PC-3 (cell line): ENCODE data around the gene MAST4.

Source experiments
- EZH2 ChIP-seq: fragments of 300-600 bp; sonication (generic); IDR thresholded peaks from one replicate; pipeline ENCODE4 v1.6.1; 2017; ENCODE audit warnings: antibody characterized with exemption, mild to moderate bottlenecking, low read length; ENCODE audit not compliant: unreplicated experiment
- EZH2phosphoT487 ChIP-seq: fragments of 300-600 bp; sonication (generic); IDR thresholded peaks from 2 replicates; pipeline ENCODE4 v1.6.1; 2018; ENCODE audit warnings: mild to moderate bottlenecking, antibody characterized with exemption, low read length, borderline replicate concordance
- TF ChIP-seq, protein P1 (sequence below): fragments of 300-600 bp; sonication (generic); conservative IDR thresholded peaks from 2 replicates; pipeline ENCODE4 v1.5.1; 2017; ENCODE audit warnings: antibody characterized with exemption, low read depth, mild to moderate bottlenecking, low read length

DNA sequence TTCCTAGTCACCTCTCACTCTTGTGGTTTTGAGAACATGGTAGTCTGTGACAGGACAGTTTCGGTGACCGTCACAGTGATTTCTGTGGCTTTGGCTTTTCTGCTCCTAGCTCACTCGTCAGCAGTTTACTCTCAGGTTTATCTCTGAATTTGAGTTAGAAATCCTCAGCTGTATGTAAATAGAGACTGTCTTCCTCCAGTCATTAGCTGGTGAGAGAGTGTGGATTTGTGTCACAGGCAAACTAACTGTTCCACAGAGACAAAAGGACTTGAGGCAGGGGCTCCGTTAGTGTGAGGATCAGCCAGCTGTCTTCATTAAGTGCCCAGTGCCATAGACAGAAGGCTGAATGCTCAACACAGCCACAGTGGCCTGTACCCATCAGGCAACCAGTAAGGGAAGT is 469.0 kb downstream of the MAST4 start:
- TF ChIP-seq, protein P1, sequence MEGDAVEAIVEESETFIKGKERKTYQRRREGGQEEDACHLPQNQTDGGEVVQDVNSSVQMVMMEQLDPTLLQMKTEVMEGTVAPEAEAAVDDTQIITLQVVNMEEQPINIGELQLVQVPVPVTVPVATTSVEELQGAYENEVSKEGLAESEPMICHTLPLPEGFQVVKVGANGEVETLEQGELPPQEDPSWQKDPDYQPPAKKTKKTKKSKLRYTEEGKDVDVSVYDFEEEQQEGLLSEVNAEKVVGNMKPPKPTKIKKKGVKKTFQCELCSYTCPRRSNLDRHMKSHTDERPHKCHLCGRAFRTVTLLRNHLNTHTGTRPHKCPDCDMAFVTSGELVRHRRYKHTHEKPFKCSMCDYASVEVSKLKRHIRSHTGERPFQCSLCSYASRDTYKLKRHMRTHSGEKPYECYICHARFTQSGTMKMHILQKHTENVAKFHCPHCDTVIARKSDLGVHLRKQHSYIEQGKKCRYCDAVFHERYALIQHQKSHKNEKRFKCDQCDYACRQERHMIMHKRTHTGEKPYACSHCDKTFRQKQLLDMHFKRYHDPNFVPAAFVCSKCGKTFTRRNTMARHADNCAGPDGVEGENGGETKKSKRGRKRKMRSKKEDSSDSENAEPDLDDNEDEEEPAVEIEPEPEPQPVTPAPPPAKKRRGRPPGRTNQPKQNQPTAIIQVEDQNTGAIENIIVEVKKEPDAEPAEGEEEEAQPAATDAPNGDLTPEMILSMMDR: no peak
- TF ChIP-seq EZH2 (no peak), EZH2phosphoT487 (no peak)
